GM11168 (cell line): ENCODE results near the gene VAMP1.
"Not testable (repeated sequence)": the region's sequence is repeated elsewhere in the genome, so short reads cannot be mapped to it uniquely, and the experiment has no call there.

Experiments used
- in situ Hi-C: fragments of 300-500 bp; cut with MboI; formaldehyde crosslinking; loops from one replicate; pipeline ENCODE4 v1.12.0; 2022; ENCODE audit warnings: low sequenced_read_pairs; ENCODE audit not compliant: unreplicated experiment

VAMP1 gene

DNA sequence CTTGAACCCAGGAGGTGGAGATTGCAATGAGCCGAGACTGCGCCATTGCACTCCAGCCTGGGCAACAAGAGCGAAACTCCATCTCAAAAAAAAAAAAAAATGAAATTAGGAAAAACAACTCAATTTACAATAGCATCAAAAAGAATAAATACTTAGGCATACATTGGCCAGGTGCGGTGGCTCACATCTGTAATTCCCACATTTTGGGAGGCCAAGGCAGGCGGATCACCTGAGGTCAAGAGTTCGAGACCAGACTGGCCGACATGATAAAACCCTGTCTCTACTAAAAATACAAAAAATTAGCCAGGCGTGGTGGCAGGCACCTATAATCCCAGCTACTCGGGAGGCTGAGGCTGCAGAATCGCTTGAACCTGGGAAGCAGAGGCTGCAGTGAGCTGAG is 42.7 kb downstream of the VAMP1 start:
- in situ Hi-C loops = not testable (repeated sequence)

DNA sequence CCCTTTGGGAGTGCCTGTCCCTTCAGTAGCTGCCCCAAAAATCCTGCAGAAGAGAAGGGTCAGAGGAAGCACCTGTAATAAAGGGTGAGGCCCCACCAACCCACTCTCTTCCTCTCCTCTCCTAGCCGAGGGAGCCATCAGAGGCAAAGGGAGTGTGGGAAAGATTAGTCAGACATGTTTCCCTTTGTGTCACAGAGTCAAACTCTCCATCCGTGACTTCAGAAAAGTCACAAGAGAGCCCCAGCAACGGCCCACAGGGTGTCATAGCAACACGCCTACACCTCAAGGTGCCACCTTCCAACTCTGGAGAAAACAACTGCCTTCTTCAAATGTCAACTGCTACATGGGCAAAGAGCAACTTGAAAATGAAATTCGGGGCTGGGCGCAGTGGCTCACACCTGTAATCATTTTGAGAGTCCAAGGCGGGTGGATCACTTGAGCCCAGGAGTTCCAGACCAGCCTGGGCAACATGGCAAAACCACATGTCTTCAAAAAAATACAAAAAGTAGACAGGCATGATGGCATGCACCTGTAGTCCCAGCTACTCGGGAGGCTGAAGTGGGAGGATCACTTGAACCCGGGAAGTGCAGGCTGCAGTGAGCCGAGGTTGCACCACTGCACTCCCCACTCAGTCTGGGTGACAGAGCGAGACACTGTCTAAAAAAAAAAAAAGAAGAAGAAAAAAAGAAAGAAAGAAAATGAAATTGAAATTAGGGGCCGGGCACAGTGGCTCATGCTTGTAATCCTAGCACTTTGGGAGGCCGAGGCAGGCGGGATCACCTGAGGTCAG is 43.4 kb downstream of the VAMP1 start:
- in situ Hi-C loops = no loop called here

DNA sequence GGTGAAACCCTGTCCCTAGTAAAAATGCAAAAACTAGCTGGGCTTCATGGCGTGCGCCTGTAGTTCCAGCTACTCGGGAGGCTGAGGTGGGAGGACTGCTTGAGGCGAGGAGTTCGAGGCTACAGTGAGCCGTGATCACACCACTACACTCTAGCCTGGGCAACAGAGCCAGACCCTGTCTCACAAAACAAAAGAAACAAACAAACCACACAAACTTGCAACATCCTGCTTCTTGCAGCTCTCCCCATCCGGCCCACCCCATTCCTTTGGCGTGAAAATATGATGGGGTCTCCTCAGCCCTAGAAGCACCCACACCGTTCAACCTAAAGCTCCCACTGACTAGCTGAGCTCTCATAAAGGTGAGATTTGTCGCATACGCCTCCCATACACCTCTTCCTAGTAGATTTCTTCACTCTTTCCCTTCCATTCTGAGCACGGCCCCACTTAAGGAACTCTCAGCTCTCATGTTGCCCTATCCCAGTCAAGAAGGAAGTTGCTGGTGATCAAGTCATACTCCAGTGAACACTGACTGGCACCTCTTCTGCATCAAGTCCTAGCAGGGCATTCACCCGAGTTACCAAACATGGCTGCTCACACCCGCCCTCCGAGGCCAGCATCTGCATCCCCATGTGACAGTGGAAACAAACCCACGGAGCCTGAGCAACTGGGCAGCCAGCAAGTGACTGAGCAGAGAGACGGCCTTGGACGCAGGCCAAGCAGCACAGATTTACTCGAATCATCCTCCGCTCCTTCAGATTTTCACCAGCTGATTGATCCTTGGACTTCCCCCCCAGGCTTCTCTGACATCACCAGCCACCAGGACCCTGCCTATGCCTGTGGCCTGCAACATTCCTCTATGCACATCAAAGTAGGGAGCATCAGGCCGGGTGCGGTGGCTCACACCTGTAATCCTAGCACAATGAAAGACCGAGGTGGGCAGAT is 44.6 kb downstream of the VAMP1 start:
- in situ Hi-C loops = no loop called here

DNA sequence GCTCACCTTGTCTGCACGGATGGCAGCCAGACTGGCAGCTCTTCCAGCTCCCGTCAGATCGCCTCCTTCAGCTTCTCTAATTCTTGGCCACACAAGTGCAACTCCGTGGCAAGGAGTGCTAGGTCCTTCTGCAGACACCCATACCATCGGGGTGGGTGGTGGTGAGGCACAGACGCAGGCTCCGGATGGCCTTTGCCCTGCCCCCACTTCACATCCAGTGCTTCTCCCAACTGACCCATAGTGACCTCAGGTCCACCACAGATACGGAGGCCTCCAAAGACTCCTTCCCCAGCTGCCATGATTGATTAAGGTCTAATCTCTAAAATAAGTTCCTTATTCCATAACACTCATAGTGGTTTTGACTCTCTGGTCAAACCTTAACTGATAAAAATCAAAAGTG is 45.6 kb downstream of the VAMP1 start:
- in situ Hi-C loops = loop anchor here (5.0 to 25.0 kb wide), 2 partner anchors 32 to 112 kb away; partner anchors contain the start of gene GAPDH

DNA sequence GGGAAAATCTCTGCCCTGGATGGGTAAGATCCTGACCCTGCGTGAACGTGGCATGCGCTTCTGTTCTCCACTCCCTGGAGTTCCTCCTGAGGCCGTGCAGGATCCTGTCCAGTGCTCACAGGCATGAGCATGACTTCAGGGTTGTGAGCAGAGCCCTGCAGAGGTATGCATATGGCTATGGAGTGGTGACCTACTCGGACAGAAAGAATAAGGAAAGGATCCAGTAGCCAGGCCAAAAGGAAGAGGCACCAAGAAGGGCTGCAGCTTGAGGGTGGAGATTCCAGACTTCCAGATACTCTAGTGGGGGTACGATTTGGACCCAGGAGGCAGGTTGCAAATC is 46.5 kb downstream of the VAMP1 start:
- in situ Hi-C loops = loop anchor here (5.0 to 25.0 kb wide), 2 partner anchors 33 to 113 kb away; partner anchors contain the start of gene GAPDH

DNA sequence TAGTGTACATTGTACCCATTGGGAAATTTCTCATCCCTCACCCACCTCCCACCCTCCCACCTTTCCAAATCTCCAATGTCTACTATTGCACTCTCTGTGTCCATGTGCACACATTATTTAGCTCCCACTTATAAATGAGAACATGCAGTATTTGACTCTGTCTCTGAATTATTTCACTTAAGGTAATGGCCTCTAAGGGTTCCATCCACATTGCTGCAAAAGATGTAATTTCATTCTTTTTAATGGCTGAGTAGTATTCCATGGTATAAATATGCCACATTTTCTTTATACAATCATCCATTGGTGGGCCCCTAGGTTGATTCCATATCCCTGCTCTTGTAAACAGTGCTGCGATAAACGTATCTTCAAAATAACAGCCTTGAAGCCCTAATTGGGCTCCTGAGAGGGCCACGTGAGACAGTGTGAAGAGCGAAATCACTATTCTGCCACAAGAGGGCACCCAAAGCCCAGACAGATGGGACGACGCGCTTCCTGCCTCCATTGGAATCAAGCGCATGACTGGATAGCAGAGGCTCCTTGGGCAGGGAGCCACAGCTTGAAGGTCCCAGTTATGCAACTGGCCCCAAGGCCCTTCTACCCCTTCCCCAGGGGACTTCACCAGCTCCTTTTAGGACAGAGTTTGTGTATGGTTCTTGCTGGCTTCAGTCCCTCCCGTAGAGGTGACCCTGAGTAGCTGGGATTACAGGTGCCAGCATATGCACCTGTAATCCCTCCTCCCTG is 47.0 kb downstream of the VAMP1 start:
- in situ Hi-C loops = loop anchor here (5.0 to 25.0 kb wide), 2 partner anchors 34 to 114 kb away; partner anchors contain the start of gene GAPDH

DNA sequence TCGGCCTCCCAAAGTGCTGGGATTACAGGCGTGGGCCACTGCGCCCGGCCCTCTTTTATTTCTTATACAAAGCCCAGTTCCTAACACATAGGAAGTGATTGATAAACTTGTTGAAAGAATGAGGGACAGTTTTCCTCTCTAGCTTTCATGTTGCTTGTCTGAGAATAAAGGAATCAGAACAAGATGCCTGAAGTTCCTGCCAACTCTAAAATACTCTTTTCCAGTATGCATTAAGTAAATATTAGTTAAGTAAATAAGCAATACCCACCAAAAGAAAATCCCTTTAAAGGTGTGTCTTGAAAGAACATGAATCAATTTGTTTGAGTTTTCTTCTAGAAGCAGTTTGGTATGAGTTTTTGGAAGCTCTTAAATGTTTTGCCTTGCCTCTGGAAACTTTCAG is 50.1 kb downstream of the VAMP1 start:
- in situ Hi-C loops = loop anchor here (5.0 to 25.0 kb wide), 2 partner anchors 37 to 117 kb away; partner anchors contain the start of gene GAPDH

DNA sequence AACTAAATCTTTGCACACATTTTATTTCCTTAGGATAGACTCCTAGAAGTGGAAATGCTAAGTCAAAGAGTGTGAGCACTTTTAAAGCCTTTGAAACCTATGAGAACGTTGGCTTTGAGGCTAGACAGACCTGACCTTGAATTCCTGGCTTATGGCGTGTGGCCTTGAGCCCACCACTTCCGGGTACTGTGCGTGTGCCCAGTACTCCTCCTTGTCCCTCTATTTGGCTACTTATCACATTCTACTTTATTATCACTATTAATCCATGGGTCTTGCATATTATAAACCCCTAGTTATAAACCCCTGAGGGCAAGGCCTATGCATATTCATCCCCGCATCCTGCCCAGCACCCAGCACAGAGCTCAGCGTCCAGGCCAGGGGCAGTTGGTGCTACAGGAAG is 51.7 kb downstream of the VAMP1 start:
- in situ Hi-C loops = loop anchor here (25.0 kb wide), 1 partner anchor 119 kb away; the partner anchor contains the start of gene GAPDH

DNA sequence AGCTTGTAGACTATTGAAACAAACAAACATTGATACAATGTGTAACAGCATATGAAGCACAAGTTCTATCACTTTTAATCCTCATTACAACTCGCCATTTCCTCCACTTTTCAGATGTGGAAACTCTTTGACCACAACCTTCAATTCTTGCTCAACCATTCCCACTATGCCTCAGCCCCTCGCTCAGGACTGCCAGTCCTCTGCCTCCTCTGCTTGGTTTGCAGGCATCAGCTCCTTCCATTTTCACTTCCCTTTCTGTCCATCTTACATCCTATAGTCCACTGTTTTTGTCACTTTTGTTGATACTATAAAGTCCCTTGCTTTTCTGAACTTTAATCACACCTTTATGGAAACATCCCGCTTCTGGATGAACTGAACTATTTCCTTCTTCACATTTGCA is 53.9 kb downstream of the VAMP1 start:
- in situ Hi-C loops = loop anchor here (25.0 kb wide), 1 partner anchor 121 kb away; the partner anchor contains the start of gene GAPDH
